GM18502 (cell line): ENCODE results near the gene TLL2.

Source experiments
- ATAC-seq: cut with Tn5 transposase; IDR thresholded peaks from one replicate; pipeline ENCODE4 v1.9.1; 2021; ENCODE audit warnings: mild to moderate bottlenecking; ENCODE audit not compliant: unreplicated experiment, poor library complexity

The TLL2 gene

DNA sequence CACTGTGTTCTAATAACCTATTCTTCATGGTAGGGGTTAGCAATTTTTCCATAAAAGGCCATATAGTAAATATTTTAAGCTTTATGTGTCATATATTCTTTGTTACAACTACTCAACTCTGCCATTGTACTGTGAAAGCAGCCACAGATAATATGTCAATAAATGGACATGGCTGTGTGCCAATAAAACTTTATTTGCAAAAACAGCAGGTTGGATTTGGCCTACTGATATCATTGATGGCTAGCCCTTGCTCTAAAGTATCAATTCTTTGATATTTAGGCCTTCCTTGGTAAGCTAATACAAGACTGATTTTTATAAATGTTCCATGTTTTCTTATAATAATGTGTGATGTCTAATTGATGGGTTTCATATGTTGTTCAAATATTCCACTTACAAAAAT lies 77.7 kb downstream of the TLL2 start:
- ATAC-seq, result no peak

DNA sequence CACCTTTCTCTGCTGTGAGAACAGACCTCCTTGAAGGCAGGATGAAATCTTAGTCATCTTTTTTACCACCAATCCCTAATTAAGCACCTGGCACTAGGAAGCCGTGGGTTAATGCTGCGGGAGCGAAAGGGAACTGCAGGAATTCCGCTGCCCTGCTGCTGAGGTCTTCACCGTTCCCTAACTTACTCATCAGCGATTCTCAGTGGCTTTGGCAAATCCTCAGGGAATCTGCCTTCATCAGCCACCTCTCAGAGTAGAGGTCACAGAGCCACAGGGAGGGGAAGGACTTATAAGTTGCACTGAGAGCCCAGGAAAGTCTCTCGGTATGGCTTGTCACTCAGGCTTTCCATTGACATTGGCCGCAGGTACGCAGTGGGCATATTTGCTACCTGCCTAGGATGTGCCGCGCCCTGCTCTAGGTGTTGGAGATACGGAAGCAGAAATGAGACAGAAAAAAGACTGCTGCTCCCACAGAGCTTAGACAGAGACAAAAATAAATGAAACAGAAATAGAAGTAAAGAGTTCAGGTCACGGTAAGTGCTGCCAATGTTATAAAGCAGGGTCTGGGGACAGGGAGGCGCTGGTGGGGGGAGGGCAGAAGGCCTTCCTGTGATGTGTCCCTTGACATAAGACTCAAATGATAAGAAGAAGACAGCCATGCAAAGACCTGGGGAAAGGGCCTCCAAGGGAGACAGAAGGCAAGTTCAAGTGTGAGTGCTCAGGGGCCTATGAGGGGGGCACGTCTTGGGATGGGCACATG lies 82.3 kb downstream of the TLL2 start:
- no peak for ATAC-seq

DNA sequence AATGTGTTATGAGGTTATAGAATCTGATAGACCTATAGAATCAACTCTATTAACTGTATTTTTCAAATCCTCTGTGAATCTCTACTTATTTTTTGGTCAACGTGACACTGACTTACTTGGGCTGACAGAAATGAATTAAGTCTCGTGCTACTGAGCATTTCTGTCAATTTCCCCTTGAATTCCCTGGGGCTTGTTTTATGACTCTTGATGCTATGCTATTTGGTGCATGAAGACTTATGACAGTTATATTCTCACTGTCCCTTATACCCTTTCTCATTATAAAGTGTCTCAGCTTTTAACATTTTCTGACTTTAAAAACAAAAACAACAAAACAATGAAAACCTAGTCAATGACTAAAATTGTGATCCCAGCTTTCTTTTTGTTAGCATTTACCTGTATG lies 86.4 kb downstream of the TLL2 start:
- ATAC-seq, result no peak

DNA sequence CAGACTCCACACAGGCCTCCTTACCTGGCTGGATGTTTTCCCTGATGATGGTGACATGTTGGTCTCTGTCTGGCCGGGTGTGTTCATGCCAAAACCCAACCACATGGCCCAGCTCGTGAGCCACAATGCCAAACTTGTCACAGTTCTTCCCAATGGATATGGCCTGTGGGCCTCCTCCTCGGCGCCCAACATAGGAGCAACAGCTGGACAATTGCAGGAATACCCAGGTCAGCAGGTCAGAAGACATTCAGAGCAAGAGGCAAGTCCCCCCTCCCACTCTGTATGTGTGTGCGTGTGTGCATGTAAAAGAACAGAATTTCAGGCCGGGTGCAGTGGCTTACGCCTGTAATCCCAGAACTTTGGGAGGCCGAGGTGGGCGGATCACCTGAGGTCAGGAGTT lies 91.2 kb downstream of the TLL2 start:
- no peak for ATAC-seq

DNA sequence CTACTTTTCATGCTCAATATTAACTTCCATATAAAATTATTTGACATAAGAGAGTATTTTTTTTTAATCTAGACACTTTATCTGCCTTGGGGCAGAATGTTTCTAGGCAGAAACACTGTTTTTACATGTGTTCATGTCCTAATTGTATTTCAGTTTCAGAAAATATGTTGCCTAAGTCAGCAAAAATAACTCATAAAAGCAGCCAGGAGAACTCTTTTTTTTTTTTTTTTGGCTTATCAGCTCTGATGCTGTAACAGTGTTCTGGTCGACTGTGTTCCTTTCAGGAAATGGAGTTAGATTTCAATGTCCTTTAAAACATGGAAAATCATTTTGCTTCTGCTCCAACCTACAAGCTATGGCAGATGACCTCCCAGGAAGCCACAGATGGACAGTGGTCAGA lies 91.7 kb downstream of the TLL2 start:
- ATAC-seq, result no peak

DNA sequence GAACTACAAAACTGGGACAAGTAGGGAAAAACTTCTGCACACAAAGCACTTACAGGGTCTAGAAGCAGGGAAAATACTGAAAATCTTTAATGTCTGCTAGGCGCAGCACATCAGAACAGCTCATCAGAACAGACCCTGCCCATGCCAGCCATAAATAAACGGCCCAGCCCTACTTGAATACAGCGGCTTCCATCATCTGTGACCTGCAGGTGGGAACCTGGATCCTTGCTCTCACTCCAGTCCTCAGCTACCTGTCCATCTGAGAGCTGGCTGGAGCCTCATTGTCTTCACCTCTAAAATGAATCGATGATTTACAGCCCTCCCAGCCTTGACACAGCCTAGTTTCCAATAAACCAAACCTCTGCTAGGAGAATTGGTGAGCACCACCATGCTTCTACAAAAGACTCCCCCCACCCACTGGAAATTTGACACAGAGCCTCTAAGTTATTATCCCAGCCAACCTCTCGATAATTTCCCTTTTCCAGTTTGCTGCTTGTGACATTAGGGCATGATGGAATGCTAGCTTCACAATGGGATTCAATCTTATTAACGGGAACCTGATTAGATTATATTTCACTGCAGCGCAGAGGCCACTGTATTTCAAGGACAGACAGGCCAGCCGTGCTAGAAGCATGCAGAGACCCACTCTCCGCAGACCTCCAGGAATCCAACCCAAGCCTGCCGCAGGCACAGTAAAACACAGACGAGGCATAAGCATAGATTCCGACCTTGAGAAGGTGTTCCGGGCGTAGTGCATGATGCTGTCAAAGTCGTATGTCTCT lies 93.3 kb downstream of the TLL2 start:
- ATAC-seq, result no peak

DNA sequence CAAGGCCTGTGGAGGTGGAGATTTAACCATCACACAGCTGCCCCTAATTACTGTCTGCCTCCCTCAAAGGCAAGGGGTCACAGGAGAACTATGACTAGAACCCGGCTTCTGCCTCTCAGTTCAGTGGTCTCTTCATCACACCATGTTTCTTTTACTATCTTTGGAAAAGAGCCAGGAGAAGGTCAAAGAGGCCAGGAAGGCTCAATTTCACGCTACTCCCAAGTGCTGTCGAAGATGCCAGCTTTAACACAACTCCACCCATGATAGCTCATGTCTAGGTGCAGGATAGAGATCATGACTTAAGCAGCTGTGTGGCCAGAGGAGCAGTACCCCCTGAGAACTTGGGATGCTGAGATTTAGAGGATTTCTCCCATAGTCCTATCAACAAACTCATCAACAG lies 94.4 kb downstream of the TLL2 start:
- ATAC-seq, result no peak

DNA sequence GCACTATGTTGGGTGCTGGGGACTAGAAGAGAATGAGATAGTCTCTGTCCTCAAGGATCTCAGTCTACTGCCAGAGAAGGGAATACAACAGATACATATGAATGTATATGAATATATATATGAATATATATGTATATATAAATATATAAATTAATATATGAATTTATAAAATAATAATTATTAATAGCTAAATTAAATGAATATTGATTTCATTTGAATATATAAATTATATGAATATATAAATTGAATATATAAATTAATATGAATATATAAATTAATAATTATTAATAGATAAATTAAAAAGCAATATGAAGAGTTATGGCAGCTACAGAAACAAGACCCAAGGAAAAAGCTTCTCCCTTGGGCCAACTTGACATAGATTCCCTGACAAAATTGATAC lies 95.1 kb downstream of the TLL2 start:
- ATAC-seq, result no peak

DNA sequence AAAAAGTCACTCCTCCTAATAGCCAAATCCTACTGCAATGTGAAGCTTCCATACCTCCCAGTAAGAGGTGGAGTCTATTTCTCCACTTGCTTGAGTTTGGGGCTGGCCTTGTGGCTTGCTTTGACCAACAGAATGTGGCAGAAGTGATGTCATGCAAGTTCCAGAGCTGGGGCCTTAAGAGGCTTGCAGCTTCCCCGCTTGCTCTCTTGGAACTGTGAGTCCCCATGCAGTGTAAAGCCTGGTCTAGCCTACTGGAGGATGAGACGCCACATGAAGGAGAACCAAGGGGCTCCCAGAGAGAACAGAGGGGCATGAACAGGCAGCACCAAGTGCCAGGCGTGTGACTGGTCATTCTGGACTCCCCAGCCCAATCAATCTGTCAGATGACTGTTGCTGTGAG lies 96.3 kb downstream of the TLL2 start:
- no peak for ATAC-seq

DNA sequence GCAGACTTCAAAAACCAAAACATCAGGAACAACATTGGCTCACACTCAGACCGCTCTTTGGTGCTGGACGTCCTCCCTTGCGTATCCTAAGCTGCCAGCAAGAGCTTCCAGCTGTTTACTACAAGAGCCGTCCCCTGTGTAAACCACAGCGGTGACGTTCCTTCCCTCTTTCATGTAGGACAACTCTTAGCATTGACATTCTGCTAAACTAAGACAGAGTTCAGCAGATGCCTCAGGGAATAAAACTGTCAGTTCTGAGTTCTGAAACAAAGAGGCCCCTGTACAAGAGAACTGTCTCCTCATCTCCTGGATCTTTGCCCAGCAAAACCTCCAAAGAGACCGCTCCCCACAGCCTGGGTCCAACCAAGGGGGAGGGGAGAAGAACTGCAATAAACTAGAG lies 97.1 kb downstream of the TLL2 start:
- ATAC-seq, result no peak

DNA sequence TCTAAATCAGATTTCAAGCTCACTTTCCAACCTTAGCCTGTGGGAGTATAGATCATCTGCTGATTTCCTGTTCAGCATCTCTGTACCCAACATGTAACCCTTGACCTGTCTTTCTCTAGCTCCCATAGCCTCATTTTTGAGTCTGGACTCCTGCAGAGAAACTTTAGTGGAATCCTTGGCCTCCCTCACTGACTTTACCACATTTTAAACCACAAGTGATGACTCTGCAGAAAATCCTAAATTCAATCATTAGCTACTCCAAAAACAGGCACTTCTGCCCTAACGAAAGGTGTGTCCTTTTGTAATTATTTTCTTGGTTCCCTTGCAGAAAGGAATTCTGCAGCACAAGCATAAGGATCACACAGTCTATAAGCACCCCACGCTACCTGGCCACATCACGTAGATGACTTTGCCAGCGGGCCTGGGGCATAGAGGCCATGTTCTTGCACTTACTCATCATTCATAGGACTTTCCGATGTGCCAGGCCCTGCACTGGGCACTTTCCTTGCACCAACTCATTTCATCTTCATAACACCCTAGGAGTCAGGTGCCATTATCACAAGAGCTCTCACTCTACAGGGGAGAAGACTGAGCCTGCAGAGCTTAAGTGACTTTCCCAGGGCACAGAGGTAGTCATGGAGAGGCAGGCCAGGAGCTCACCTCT lies 97.7 kb downstream of the TLL2 start:
- ATAC-seq, result no peak

DNA sequence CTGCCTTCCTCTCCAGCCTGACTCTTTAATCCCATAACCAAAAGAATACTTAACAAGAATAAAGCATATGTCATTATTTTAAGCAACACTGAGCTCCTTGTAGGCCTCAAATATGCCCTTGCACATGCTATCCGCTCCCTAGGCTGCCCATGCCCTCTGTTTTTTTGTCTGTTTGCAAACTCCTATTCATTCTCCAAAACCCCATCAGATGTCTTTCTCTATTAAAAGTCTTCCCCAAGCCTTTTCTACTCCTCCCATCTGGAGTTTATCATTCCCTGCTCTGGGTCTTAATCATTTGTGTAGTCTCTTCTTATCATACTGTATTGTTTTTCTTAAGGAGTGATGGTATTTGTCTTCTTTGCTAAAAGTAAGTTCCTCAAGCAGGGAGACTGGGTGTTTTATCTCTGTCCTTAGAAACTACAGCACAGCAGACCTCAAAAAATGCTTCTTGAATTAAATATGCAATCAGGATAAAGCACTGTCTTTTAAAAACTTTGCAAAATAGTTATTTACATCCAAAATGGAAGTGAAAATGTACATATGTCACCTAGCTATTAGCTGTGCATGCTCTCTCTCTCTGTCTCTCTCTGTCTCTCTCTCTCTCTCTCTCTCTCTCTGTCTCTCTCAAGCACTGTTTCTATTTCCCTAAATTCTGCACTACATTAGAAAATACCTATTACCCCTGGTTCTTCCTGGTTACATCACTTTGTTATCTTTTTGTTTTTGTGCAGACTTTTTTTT lies 98.4 kb downstream of the TLL2 start:
- no peak for ATAC-seq

DNA sequence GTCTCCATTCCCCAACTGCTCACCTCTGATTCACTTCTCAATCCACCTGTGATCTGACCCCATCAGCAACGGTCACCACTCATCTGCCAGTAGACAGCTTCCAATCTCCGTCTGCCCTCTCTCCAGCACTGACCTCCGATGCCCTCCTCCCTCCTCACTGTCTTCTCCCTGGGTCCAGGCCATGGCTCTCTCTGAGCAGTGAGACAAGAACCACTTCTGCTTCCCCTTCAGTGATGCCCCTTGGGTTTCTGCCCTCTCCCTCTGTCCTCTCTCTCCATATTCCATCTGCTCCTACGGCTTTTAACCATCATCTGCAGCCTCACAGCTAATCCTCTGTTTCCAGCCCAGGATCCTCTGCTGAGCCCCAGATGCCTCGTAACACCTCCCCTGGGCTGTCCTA lies 99.4 kb downstream of the TLL2 start:
- no peak for ATAC-seq

DNA sequence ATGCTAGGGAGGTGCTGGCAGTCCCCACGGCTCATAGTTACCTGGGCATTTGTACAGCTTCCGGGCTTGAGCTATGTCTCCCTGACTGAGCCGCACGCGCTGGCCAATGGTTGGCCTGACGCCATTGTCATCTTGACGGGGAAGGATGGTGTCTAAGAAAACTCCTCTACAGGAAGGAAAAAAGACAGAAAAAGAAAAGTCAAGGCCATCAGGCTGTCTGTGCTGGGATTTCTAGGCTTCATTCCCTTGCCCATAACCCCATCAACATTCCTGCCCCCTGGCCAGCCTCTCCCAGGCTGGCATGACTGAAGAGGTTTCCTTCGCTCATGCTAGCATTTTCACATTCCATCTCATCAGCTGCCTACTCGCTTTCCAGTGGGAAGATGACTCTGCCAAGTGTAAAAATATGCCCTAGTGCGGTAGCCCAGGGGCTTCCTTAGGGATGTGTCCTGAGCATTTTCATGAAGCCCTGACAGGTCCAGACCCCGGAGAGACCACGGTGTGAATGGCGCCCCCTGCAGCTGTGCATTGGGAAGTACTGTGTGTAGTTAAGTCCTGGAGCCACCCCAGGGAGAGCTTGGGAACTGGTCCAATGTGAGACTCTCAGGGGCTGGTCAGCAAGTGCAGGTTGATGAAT lies 100.5 kb downstream of the TLL2 start:
- no peak for ATAC-seq

DNA sequence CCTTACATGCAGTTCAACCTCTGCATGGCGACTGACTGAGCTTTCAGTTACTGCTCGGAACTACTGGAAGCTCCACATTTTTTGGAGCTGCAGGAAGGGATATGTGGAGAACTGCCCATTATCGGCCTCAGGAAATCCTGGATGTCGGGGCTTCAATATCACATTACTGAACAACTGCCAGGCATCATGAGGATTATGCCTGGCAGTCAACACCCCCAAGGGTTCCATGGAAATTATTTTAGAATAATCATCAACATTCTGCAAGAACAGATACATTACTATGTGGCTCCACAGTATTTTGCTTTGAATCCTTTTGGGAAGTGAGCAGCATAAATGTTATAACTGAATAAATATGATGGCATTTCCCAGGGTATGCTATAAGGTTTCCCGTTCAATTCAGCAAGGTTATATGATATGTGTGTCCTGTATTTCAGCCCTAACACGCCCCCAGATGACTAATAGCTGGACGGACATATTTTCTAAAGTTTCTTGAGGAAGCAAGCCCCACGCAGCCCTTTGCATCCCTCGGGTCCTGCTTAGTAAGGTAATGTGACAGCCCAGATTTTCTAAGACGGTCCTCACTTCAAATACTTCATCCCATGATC lies 101.9 kb downstream of the TLL2 start:
- no peak for ATAC-seq

DNA sequence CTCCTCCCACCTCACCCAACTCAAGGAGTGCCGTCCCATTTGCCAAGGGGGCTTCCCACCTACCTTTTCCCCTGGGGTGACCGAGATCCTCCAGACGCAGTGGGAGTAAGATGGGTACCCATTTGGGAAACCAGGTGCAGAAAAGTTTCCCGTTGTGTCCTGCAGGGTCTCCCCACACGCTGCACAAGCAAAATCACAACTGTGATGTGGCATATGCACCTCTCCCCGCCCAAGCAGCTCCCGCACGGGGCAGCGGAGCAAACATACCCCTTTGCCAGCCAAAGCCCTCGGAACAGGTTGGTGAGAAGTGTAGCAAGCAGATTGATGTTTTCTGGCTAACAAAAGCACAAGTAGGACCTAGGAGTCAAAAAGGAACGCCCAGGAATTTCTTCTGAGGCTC lies 103.4 kb downstream of the TLL2 start:
- no peak for ATAC-seq

DNA sequence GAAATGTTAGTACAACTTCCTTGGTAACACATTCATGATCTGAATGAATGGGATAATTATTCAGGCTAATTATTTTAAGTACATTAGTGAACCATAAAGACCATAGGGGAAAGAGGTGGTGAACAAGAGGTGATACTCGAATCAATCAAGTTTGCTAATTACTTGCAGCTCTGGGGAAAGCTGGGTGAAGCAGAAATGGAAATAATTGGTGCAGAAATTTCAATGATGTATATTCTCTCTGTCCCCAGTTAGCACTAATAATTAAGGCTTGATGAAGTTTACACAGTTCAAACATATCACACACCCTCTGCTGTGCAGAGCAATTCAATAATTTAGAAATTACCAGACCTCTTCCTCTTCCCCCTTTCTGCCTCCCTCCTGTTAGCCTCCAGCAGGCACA lies 105.5 kb downstream of the TLL2 start:
- ATAC-seq, result no peak

DNA sequence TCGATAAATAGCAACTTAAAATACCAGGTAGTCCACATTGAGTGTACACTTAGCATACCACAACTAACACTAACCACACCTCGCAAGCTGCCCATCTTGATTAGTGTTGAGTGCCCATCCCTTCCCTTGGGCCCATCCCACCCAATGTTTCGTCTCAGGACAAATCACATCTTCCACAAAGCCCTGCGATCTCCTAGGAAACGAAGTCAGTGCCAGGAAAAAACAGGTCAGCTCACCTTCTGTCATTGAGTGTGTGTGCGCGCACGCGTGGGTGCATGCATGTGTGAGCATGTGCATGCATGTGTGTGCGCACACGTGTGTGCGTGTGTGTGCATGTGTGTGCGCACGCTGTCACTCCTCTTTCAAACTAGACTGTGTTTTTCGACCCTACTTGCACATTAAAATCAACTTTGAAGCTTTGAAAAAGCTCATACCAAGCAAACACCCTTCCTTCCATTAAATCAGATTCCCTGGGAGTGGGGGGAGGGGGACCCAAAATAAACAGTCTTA lies 106.1 kb downstream of the TLL2 start:
- no peak for ATAC-seq

DNA sequence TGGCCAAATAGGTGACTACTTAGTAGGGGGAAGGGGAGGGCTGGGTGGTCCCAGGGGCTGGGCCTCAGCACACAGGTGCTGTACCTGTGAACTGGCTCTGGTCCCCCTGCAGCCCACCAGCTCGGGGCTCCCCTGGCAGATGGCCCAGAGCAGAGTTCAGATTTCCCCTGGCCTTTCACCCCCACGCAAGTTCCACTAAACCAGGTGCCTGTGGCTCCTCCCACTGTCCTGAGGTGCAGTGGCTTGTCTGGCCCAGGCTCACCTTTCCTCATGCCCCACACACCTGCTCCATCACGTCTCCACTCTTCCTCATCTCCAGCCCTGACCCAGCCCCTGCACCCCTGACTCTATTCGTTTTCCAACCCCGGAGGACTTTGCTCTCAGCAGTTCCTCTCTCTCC lies 107.6 kb downstream of the TLL2 start:
- no peak for ATAC-seq
